Hematopoietic multipotent progenitor cell treated with erythropoietin and hydrocortisone succinate and interleukin-3 and kit ligand, for 6 days (in vitro differentiated cells): Measurements from ENCODE around the gene TMEM30A.

Source experiments
- DNase-seq: peaks from one replicate; pipeline ENCODE4 v3.0.0-alpha.2; 2015

TMEM30A gene

GRCh38 chr6:75291331-75291730, 6.7 kb upstream of the TMEM30A start:
- DNase-seq: no peak

DNA sequence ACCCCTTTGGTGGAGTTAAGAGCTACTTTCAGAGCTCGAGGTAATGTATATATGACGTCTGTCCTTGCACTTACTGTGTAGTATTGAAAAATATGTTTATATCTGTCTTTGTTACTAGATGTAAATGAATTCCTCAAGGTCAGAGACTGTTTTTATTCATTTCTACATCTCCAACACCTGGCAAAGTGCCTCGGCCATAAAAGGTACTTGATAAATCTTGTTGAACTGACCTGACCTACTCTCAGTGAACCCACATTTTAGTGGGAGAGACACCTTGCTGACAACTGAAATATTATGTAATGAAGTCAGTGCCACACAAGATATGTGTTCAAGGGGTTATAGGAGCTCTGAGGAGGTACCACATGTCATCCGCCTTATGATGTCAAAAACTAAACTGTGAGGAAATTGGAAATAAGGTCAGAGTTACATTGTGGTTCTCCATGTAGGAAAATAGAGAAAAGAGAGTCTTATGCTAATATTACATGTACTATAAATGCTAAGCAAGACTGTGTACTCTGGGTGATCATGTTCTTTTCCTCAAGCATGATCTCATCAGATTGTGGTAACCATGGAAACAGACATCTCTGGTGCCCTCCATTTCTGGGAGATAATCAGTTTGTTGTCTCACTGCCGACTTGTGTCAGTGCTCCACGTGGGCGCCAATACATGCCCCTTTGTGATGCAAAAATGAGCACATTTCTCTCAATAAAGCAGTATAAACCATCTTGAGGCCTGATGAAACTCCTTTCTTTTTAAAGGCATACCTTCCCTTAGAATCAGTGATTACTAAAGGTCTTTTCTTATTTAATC, 5.7 kb upstream of the TMEM30A start:
- DNase-seq: no peak

GRCh38 chr6:75288023-75288422, 3.4 kb upstream of the TMEM30A start:
- DNase-seq: no peak

- DNase-seq: no peak
Measured at GRCh38 chr6:75287424-75287823, 2.8 kb upstream of the TMEM30A start.

GRCh38 chr6:75286955-75287354, 2.4 kb upstream of the TMEM30A start:
- DNase-seq: no peak

DNA sequence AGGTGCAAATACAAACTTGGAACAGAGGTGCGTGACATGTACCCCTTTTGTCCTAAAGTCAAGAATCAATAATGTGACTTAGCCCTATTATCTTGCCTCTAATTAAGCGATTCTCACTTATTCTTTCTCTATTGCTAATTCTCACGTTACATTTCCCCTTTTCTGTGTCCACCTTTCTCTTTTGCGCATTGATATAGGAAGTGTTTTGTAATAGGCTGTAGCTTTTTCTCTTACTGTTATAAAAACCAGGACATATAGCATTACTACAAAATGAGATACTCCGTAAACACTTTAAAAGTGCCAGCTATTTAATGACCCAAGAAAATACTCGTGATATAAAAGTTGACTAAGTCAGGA, 669 bp upstream of the TMEM30A start:
- DNase-seq: no peak

- peak; percentile 35 for DNase-seq
Measured at GRCh38 chr6:75283907-75284631, 523 bp downstream of the TMEM30A start.

DNA sequence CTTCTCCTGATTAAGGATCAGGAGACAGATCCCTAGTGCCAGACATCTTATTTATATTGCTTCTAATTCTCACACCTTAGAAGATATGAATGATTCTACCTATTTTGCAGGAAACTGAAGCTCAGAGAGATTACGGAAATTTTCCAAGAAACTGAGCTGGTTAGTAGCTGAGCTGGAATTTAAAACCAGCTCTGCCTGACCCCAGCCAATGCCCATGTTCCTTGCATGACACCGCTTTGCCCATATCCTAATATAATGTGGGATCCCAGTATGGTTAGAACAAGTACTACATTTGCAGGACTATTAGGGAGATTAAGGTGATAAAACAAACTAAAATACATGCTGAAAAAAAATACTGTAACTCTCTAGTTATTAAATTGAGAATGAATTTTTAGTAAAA, 1.9 kb downstream of the TMEM30A start:
- DNase-seq: no peak

GRCh38 chr6:75281653-75282052, 2.9 kb downstream of the TMEM30A start:
- no peak for DNase-seq

GRCh38 chr6:75280131-75280855, 4.3 kb downstream of the TMEM30A start:
- DNase-seq: no peak

- peak; percentile 43 for DNase-seq
Measured at GRCh38 chr6:75279418-75279817, 5.2 kb downstream of the TMEM30A start.

DNA sequence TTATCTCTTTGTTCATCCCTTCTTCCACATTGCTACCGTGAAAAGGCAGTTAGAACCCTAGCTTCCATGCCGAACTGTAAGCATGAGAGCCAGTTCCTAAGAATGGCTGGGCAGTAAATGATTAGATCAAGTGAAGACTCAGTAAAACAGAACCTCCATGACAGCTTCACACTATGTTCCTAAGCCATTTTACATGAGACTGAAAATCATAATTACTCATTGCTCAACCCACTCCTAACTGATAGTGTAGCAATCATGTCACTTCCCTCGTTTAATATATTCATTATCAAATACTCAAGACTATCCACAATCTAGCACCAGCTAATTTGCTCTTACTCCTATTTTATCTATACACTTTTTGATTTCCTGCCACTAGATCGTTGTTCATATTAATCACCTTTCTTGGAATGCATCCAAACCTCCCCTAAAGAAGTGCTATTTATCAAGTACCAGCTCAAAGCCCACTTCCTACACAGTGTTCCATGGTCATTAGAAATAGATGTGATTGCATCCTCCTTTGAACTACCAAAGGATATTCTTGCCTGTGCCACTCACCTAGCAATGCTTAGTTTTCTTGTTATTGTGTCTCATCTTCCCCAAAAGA, 6.0 kb downstream of the TMEM30A start:
- peak; percentile 37 for DNase-seq

DNA sequence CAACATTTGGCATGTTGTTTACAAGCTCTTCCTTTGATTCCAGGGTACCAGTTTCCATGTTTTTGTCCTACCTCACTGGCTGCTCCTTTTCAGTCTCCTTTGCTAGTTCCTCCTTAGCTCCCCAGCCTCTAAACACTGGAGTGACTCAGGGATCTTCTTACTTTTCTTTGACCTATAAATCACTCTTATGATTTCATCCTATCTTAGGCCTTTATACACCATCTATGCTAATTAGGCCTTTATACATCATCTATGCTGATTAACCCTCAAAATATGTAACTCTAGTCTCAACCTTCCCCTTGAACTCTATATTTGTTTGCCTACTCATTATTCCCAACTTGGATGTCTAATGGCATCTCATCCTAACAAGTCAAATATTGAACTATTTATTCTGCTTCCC, 9.5 kb downstream of the TMEM30A start:
- no peak for DNase-seq

DNA sequence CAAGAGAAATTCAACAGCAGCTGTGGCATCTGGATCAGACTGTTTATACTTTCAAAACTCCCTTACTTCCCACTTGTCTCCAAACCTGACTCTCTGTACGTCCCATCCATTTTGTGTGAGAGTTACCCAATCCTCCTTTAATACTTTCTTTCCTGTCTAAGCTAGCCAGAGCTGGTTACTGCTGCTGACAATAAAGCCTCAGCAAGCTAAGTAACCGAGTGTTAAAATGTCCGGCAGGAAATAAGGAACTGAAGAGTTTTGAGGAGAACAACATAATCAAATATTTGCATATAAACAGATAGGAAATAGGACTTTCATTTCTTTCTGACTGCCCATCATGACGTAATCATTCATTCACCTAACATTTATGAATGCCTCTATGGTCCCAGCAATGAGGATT, 11.6 kb downstream of the TMEM30A start:
- no peak for DNase-seq

- no peak for DNase-seq
Measured at GRCh38 chr6:75272145-75272840, 12.3 kb downstream of the TMEM30A start.

DNA sequence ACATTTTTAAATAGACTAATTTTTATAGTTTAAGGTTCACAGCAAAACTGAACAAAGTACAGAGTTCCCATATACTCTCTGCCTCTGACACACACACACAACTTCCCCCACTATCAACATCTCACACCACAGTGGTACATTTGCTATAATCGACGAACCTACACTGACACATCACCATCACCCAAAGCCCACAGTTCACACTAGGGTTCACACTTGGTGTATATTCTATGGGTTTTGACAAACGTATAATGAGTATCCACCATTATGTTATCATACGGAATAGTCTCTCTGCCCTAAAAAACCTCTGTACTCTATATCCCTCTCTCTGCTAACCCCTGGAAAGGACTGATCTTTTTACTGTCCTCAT, 15.6 kb downstream of the TMEM30A start:
- DNase-seq: no peak

GRCh38 chr6:75268121-75268987, 16.2 kb downstream of the TMEM30A start:
- DNase-seq: no peak

- no peak for DNase-seq
Measured at GRCh38 chr6:75267461-75267860, 17.1 kb downstream of the TMEM30A start.

DNA sequence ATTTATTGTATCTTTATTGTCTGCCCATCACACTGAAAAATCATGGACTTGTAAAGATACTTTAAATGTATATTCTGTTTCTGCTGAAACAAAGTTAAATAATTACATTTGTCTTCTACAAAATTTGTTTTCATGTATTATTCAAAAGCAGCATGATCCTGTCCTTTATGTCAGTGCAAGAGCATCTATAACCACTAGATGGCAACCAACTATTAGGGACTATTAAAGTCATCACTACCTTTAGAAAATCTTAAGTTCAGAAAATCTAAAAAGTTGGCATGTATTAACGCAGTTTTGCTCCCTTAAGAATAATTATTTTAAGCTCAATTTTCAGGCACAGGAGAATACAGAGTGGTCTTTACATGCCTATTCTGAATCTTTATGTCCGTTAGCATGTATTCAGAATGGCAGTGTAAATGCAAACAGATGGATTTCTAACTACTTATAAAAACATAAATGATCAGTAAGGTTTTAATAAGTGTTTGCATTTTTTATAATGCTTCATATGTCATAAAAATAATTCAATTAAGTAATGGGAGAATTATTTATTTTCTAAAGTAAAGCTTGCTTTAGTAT, 17.8 kb downstream of the TMEM30A start:
- DNase-seq: peak; percentile 79

DNA sequence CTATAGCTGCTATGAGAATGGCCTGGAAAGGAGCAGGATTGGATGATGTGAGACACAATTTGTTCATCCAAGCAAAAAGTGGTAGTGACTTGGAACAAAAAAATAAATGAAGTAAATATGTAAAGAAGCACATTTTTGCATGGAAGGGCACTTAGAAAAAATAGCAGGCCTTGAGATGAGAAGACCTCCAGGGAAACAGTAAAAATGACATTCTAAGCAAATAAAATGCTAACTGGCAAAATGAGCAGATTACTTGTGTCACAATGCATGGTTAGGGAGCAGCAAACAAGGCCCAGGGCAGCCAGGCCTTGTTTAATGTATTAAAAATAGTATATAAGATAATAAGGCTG, 21.2 kb downstream of the TMEM30A start:
- no peak for DNase-seq

DNA sequence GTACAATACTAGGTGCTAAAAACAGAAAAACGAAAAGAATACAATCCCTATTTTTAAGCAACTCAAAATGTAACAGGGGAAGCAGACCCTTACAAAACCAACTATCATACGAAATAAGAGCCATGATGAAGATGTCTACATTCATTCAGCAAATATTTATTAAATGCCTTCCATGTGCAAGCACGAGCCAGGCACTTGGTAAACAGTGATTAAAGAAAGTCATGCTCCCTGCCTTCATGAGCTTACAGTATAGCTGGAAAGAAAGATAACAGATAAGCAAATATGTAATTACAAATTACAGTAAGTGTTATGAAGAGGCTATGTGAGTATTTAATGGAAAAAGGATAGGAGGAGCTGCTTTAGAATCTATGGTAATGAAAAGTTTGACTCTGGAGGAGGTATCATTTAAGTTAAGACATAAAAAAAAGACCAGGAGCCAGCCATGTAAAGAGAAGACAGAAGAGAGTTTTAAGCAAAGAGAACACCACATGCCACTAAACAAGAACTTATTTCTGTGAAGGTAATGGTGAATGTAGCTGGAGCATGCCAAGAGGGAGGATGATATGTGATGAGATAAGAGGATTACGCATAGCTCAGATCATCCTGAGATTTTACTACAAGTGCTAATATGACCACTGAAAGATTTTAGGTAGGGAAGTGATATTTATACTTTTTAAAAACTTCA, 21.7 kb downstream of the TMEM30A start:
- DNase-seq: no peak
